ENCODE data around the gene FBXO2. TPM values are rescaled to one million over a fixed set of nuclear protein-coding genes. Genes with fewer than 3 reads are reported as not detected.

FBXO2 gene
- total and polyA plus RNA-seq, 2 of the 4 experiments (the other 2 are of a cell fraction), result 0.36 to 1.7 TPM

- no peak overlapping the region for H4K8ac ChIP-seq (ENCODE audit: low read depth in 2 of 2, low read length in 2 of 2)
- CTCF ChIA-PET, result no interaction called here
- dilution Hi-C loops (cut with HindIII; ENCODE audit: low sequenced_read_pairs, unreplicated experiment), result no loop called here
- H3K36me3 ChIP-seq (ENCODE audit: control insufficient read depth, insufficient read depth, low read length), result no peaks in the 10 kb centered on the region
- no peak overlapping the region for H3K56ac ChIP-seq (ENCODE audit: extremely low read depth, insufficient read depth, low read length)
- H2AFZ ChIP-seq (replicated peaks; ENCODE audit: low read length, poor library complexity), result no peak overlapping the region
- no peak overlapping the region for H3K9ac ChIP-seq (ENCODE audit: low read depth, low read length)
- ATAC-seq (ENCODE audit: low read depth) (no peak), DNase-seq (no peak)
- peaks cover 3% of the 10 kb centered on the region; the same call in 1 of the 2 replicates for H3K4me1 ChIP-seq (ENCODE audit: control insufficient read depth, insufficient read depth, low read length)
- no peak overlapping the region for H2AK9ac ChIP-seq (replicated peaks; ENCODE audit: low read depth, low read length, poor library complexity)
- no peak overlapping the region for H4K91ac ChIP-seq (ENCODE audit: insufficient read depth, low read depth, low read length)
- in situ Hi-C loops (cut with MboI; ENCODE audit: low sequenced_read_pairs), result no loop called here
- H3K27me3 ChIP-seq (ENCODE audit: control insufficient read depth, insufficient read depth, low read length), result peaks cover 66% of the 10 kb centered on the region
- H4K5ac ChIP-seq (ENCODE audit: low read depth, low read length), result no peak overlapping the region
- WGBS, 2 experiments (ENCODE audit: extremely low coverage in 2 of 2, insufficient read length in 1 of 2), result 90% methylated on average over 3 of the region's 6 CpGs; no CpG with 5 or more reads in 1 of the 2 experiments
- H3K4ac ChIP-seq (ENCODE audit: low read depth, low read length), result no peak overlapping the region
- no peaks in the 10 kb centered on the region for H3K79me1 ChIP-seq (ENCODE audit: low read depth in 1 of 2, low read length in 2 of 2)
- H3K23ac ChIP-seq (ENCODE audit: low read depth, low read length), result no peak overlapping the region
- H3K9me1 ChIP-seq (ENCODE audit: insufficient read depth, low read length), result 0 out of 2 replicates have a peak, but pooled peaks cover 4% of the 10 kb centered on the region
- H3K14ac ChIP-seq (replicated peaks; ENCODE audit: low read depth, low read length), result no peak overlapping the region
- no peak overlapping the region for H3K4me2 ChIP-seq (ENCODE audit: low read depth, low read length)
- no peaks in the 10 kb centered on the region for H4K20me1 ChIP-seq (ENCODE audit: insufficient read depth, low read length)
- H2BK20ac ChIP-seq (ENCODE audit: low read depth, low read length), result no peak overlapping the region
- POLR2A ChIA-PET (ENCODE audit: unreplicated experiment), result no interaction called here
- no peak overlapping the region for H2BK120ac ChIP-seq (ENCODE audit: low read depth, low read length)
- intact Hi-C loops (cut with micrococcal nuclease), result no loop called here
- no peak overlapping the region for H3K18ac ChIP-seq (ENCODE audit: low read depth, low read length)
- TF ChIP-seq POLR2A (IDR thresholded peaks at IDR 0.05; ENCODE audit: low read depth, low read length), result no peak
- TF ChIP-seq RAD21 (IDR thresholded peaks at IDR 0.05; ENCODE audit: low read length), result no peak
- no peak for TF ChIP-seq CEBPB (IDR thresholded peaks at IDR 0.05; ENCODE audit: low read depth, low read length)
- TF ChIP-seq CHD1 (IDR thresholded peaks at IDR 0.05; ENCODE audit: low read depth, low read length), result no peak
- no peak overlapping the region for H2BK15ac ChIP-seq (ENCODE audit: low read depth, low read length)
- no peaks in the 10 kb centered on the region for H3K9me3 ChIP-seq (ENCODE audit: control insufficient read depth, insufficient read depth, low read length)
- H3K27ac ChIP-seq (ENCODE audit: insufficient read depth, low read length), result no peak overlapping the region
- BruUV-seq (replicated peaks), result no TSS peak
- H2AK5ac ChIP-seq (ENCODE audit: low read depth, low read length), result no peak overlapping the region
- H2BK5ac ChIP-seq (ENCODE audit: low read depth, low read length, poor library complexity, severe bottlenecking), result no peak overlapping the region
- no peak overlapping the region for H3K4me3 ChIP-seq (ENCODE audit: insufficient read depth, low read depth, low read length)
These were observed 41.6 kb upstream of the FBXO2 start for GRCh38 chr1:11695861-11696260.

All from IMR-90 (cell line).